ENCODE results near the gene C1orf53.

GRCh38 chr1:197951617-197952175, 49.3 kb downstream of the C1orf53 start:
- TF ChIP-seq POLR2A (IDR thresholded peaks at IDR 0.05; ENCODE audit: low read length) (no peak), GATA1 (IDR thresholded peaks at IDR 0.05; ENCODE audit: low read depth, low read length) (no peak)

All from erythroblast (primary cell).